Dedifferentiated amniotic fluid mesenchymal stem cell (primary cell): ENCODE data around the gene IGF2BP1.
"Not testable (repeated sequence)": the region's sequence is repeated elsewhere in the genome, so short reads cannot be mapped to it uniquely, and the experiment has no call there.

Source experiments
- DNase-seq: peaks from one replicate; pipeline ENCODE4 v3.0.0-alpha.2; 2016; ENCODE audit errors: extremely low spot score

The IGF2BP1 gene

GRCh38 chr17:48995974-48996721 is 1.0 kb upstream of the IGF2BP1 start:
- no peak for DNase-seq

- no peak for DNase-seq
Measured at GRCh38 chr17:48996722-48997102, 473 bp upstream of the IGF2BP1 start.

GRCh38 chr17:48997827-48998586 is 822 bp downstream of the IGF2BP1 start:
- no peak for DNase-seq

- no peak for DNase-seq
Measured at GRCh38 chr17:48998587-48999440, 1.6 kb downstream of the IGF2BP1 start.

GRCh38 chr17:49000943-49001342 is 3.8 kb downstream of the IGF2BP1 start:
- peak; percentile 33 for DNase-seq

- no peak for DNase-seq
Measured at GRCh38 chr17:49001671-49002070, 4.5 kb downstream of the IGF2BP1 start.

GRCh38 chr17:49002331-49002730 is 5.1 kb downstream of the IGF2BP1 start:
- DNase-seq, result no peak

GRCh38 chr17:49002766-49003165 is 5.6 kb downstream of the IGF2BP1 start:
- DNase-seq, result no peak

- no peak for DNase-seq
Measured at GRCh38 chr17:49003557-49004511, 6.6 kb downstream of the IGF2BP1 start.

GRCh38 chr17:49005140-49005539 is 8.0 kb downstream of the IGF2BP1 start:
- no peak for DNase-seq

- not testable (repeated sequence) for DNase-seq
Measured at GRCh38 chr17:49008908-49009307, 11.7 kb downstream of the IGF2BP1 start.

GRCh38 chr17:49012769-49013255 is 15.6 kb downstream of the IGF2BP1 start:
- no peak for DNase-seq

GRCh38 chr17:49013311-49014213 is 16.4 kb downstream of the IGF2BP1 start:
- no peak for DNase-seq

GRCh38 chr17:49015179-49015923 is 18.2 kb downstream of the IGF2BP1 start:
- no peak for DNase-seq

- DNase-seq, result no peak
Measured at GRCh38 chr17:49015924-49016774, 19.0 kb downstream of the IGF2BP1 start.

GRCh38 chr17:49016775-49017463 is 19.7 kb downstream of the IGF2BP1 start:
- peak; percentile 83 for DNase-seq

- DNase-seq, result no peak
Measured at GRCh38 chr17:49018116-49018612, 21.0 kb downstream of the IGF2BP1 start.
